ENCODE measurements around the gene LRP1-AS.
A peak's percentile ranks its signal among the peaks of the same experiment; 100 is the strongest.

Gene LRP1-AS

DNA sequence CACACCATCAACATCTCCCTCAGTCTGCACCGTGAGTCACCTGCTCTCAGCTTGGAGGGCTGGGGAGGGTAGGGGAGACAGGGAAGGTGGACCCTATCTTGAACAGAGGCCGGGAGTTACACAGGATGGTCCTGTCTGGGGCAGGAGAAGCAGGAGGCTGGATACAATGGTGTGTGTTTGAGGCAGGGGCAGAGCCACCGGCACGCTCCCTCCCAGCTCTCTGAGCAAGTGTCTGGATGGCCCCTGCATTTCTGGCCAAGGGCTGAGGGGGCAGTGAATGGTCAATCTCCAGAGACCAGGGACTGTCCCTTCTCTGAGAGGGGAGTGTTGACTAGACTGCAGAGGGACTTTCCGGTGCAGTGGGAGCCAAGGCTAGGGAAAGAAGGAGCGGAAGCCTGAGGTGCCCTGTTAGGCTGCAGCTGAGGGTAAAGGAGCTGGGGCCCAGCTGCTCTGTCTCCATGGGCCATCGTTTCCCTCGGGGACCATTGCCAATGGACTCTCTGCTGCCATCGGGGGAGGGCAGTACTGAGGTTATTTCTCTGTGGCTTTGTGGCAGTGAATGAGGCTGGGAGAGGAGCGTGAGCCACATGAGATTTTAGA is 1.9 kb downstream of the LRP1-AS start:
- no peak overlapping the region for H3K4me3 ChIP-seq (ENCODE audit: low read depth in 1 of 2, low read length in 2 of 2)
- H3K79me2 ChIP-seq (ENCODE audit: insufficient read depth, low read length) = no peaks in the 10 kb centered on the region
- ATAC-seq (ENCODE audit: insufficient read depth, low read depth) (no peak), DNase-seq (no peak)
- H3K36me3 ChIP-seq (ENCODE audit: insufficient read depth, low read length) = no peaks in the 10 kb centered on the region
- H3K9ac ChIP-seq (ENCODE audit: low read depth, low read length) = no peak overlapping the region
- H3K27ac ChIP-seq (ENCODE audit: low read length) = no peak overlapping the region
- TF ChIP-seq CTCF (IDR thresholded peaks at IDR 0.05; ENCODE audit: borderline replicate concordance, extremely low read depth, low read length, poor library complexity, severe bottlenecking) (no peak), EZH2 (IDR thresholded peaks at IDR 0.05; ENCODE audit: borderline replicate concordance, low read depth, low read length, severe bottlenecking) (no peak)
- H4K20me1 ChIP-seq (ENCODE audit: insufficient read depth, low read length) = no peaks in the 10 kb centered on the region
- H3K4me1 ChIP-seq (ENCODE audit: insufficient read depth, low read length) = no peaks in the 10 kb centered on the region
- no peak overlapping the region for H2AFZ ChIP-seq (ENCODE audit: low read depth, low read length)
- no peaks in the 10 kb centered on the region for H3K27me3 ChIP-seq (ENCODE audit: insufficient read depth, low read length, poor library complexity)
- no peak overlapping the region for H3K4me2 ChIP-seq (ENCODE audit: insufficient read depth, low read length)
- H3K9me3 ChIP-seq (ENCODE audit: insufficient read depth, low read length, severe bottlenecking) = no peaks in the 10 kb centered on the region

- no peak overlapping the region for H3K9ac ChIP-seq (ENCODE audit: low read depth, low read length)
- H3K36me3 ChIP-seq (ENCODE audit: insufficient read depth, low read length) = no peaks in the 10 kb centered on the region
These were observed 4.0 kb downstream of the LRP1-AS start for GRCh38 chr12:57143454-57143853.

DNA sequence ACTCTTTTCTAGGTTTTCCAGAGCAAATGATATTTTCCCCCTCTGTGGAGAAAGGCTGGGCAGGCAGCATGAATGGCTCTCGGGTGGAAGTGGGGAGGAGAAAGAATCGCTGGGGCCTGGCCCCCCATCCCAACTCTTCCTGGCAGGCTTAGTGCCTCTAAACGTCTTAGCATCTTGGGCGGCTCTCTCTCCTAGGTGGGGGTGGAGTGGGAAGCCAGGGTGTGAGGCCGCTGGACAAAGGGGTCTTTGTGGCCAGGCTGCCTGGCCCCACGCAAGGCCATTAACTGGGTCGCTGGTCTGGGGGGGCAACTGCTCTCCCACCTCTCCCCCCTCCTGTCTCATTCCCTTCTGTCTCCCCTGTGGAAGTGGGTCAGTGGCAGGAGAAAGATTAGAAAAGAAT is 4.7 kb downstream of the LRP1-AS start:
- Histone ChIP-seq H3K27ac (ENCODE audit: low read length) (no peak overlapping the region), H3K27me3 (ENCODE audit: insufficient read depth, low read length, poor library complexity) (no peaks in the 10 kb centered on the region), H3K79me2 (ENCODE audit: insufficient read depth, low read length) (no peaks in the 10 kb centered on the region), H2AFZ (ENCODE audit: low read depth, low read length) (no peak overlapping the region), H4K20me1 (ENCODE audit: insufficient read depth, low read length) (no peaks in the 10 kb centered on the region), H3K4me2 (ENCODE audit: insufficient read depth, low read length) (no peak overlapping the region), H3K9ac (ENCODE audit: low read depth, low read length) (no peak overlapping the region), H3K36me3 (ENCODE audit: insufficient read depth, low read length) (no peaks in the 10 kb centered on the region), H3K9me3 (ENCODE audit: insufficient read depth, low read length, severe bottlenecking) (no peaks in the 10 kb centered on the region), H3K4me3 (ENCODE audit: low read depth in 1 of 2, low read length in 2 of 2) (no peak overlapping the region), H3K4me1 (ENCODE audit: insufficient read depth, low read length) (no peaks in the 10 kb centered on the region)
- TF ChIP-seq EZH2 (IDR thresholded peaks at IDR 0.05; ENCODE audit: borderline replicate concordance, low read depth, low read length, severe bottlenecking) = no peak
- TF ChIP-seq CTCF (IDR thresholded peaks at IDR 0.05; ENCODE audit: borderline replicate concordance, extremely low read depth, low read length, poor library complexity, severe bottlenecking) = no peak
- ATAC-seq (ENCODE audit: insufficient read depth, low read depth) (no peak), DNase-seq (no peak)

More at GRCh38 chr12:57143454-57143853, 4.0 kb downstream of the LRP1-AS start:
- H3K4me2 ChIP-seq (ENCODE audit: insufficient read depth, low read length) = no peak overlapping the region
- TF ChIP-seq CTCF (IDR thresholded peaks at IDR 0.05; ENCODE audit: borderline replicate concordance, extremely low read depth, low read length, poor library complexity, severe bottlenecking) (no peak), EZH2 (IDR thresholded peaks at IDR 0.05; ENCODE audit: borderline replicate concordance, low read depth, low read length, severe bottlenecking) (no peak)
- no peak overlapping the region for H3K27ac ChIP-seq (ENCODE audit: low read length)
- peak; percentile 77 for ATAC-seq (ENCODE audit: insufficient read depth, low read depth)
- H3K4me1 ChIP-seq (ENCODE audit: insufficient read depth, low read length) = no peaks in the 10 kb centered on the region
- no peaks in the 10 kb centered on the region for H3K27me3 ChIP-seq (ENCODE audit: insufficient read depth, low read length, poor library complexity)
- H4K20me1 ChIP-seq (ENCODE audit: insufficient read depth, low read length) = no peaks in the 10 kb centered on the region
- no peak overlapping the region for H2AFZ ChIP-seq (ENCODE audit: low read depth, low read length)
- peak; percentile 39 for DNase-seq
- H3K79me2 ChIP-seq (ENCODE audit: insufficient read depth, low read length) = no peaks in the 10 kb centered on the region
- H3K4me3 ChIP-seq (ENCODE audit: low read depth in 1 of 2, low read length in 2 of 2) = no peak overlapping the region
- H3K9me3 ChIP-seq (ENCODE audit: insufficient read depth, low read length, severe bottlenecking) = no peaks in the 10 kb centered on the region

Measured in DND-41 (cell line).